DND-41 (cell line): ENCODE measurements around the gene CES3.

ENCODE experiments used
- CTCF ChIP-seq: IDR thresholded peaks from 2 replicates; pipeline ENCODE4 v1.5.1; 2012; ENCODE audit warnings: borderline replicate concordance, low read length, moderate library complexity, mild to moderate bottlenecking; ENCODE audit not compliant: poor library complexity, severe bottlenecking; ENCODE audit errors: extremely low read depth
- EZH2 ChIP-seq: IDR thresholded peaks from 3 replicates; pipeline ENCODE4 v1.6.1; 2012; ENCODE audit warnings: borderline replicate concordance, low read depth, mild to moderate bottlenecking, moderate library complexity, low read length, inconsistent platforms; ENCODE audit not compliant: severe bottlenecking

GRCh38 chr16:66935314-66936011 lies 25.6 kb upstream of the CES3 start, which contains the start of gene CES2:
- TF ChIP-seq CTCF (no peak), EZH2 (no peak)
